Stimulated activated CD8-positive, alpha-beta memory T cell treated with anti-CD3 and anti-CD28 coated beads, Interleukin-15, amount 100 ng/mL, for 4 hours (primary cell): ENCODE data around the gene SLC27A2.

Experiments used
- DNase-seq, 2 donors: peaks; one replicate each; pipeline ENCODE4 v3.0.0-alpha.2; 2020; ENCODE audit warnings: low read depth in 2 of 2

SLC27A2 gene

DNA sequence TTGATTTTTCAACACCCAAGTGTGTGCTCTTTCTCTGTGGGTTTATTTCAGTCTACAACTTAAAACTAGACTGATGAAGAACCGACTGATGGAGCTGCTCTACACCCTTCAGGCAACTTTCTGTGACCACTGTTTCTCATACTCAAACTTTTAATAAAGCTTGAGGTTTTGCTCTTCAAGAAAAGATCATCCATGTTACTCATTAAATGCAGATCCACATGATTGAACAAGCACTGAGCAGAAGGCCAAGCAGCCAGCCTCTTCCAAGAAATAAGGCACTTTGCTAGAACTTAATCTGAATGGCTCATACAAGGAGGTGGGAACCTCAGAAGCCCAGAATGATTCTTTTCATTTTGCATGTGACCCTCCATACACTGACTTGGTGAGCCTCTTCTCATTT lies 8.7 kb downstream of the SLC27A2 start:
- no peak for DNase-seq

DNA sequence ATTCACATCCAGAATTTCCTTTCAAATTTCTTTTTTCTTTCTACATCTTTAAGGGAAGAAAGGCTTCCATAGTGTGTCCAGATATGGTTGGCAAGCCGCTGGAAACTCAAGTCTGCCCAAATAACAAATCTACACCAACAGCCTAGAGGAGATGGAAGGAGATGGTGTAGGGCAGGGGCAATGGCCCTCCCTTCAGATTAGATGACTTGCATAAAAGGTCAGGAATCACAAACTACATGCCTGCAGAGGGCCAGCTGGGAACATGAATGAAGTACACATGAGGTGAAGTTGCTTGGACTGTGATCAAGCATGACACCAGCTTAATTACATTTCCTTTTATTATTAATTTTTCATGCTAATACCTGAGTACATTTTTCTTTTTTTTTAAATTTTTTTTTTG lies 10.2 kb downstream of the SLC27A2 start:
- DNase-seq = no peak

DNA sequence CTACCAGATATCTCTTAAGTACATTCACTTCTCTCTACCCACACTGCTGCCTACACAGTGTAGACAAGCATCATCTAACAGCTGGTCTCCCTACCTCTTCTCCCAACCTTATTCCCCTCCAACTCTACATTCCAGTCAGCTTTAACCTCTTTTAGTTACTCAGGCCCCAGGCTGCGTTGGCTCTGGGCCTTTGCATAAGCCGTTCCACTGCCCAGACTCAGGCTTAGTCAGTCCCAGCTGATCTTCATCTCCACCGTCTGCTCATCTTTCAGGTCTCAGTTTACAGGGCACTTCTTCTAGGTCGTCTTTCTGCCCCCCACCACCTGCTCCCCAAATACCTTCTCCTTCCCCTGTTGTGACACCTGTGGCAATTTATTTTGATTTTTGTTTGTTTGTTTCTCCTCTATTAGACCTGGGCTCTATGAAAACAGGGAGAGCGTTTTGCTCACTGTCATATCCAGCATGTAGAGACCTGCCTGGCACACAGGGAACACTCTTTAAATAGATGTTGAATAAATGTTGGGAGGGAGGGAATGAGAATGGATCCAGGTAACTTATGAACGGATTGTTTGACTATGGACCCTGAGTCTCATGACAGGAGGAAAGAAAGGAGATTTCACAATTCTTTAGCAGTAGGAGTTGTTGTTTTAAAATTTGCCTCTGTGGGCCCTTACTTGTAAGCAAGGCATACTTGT lies 11.1 kb downstream of the SLC27A2 start:
- no peak for DNase-seq

DNA sequence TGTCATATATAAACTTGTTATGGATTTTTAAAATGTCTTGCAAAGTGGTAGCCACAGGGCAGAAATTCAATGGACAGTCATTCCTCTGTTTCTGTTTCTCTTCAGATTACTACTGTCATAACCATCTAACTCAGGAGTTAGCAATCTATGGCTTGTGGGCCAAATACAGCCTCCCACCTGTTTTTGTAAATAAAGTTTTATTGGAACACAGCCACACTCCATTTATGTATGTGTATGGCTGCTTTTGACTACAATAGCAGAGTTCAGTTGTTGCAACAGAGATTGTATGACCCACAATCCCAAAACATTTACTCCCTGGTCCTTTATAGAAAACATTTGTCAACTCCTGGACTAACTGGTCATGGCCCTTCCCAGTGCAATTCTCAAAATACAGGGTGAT lies 20.0 kb downstream of the SLC27A2 start:
- DNase-seq = no peak

DNA sequence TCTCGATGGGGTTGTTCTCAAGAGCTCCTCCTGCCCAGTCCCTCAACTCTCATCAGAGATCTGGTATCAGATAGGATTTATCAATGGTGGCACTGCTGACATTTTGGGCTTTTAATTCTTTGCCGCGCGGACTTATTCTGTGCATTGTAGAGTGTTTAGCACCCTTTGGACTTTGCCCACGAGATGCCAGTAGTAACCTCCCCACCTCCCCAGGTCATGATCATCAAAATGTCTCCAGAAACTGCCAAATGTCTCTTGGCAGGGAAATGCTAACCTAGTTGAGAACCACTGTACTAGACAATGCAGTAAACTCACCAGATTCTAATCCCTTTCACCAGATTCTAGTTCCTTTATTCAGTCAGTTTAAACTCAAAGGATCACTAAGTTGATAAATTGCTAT lies 24.0 kb downstream of the SLC27A2 start:
- DNase-seq = no peak

DNA sequence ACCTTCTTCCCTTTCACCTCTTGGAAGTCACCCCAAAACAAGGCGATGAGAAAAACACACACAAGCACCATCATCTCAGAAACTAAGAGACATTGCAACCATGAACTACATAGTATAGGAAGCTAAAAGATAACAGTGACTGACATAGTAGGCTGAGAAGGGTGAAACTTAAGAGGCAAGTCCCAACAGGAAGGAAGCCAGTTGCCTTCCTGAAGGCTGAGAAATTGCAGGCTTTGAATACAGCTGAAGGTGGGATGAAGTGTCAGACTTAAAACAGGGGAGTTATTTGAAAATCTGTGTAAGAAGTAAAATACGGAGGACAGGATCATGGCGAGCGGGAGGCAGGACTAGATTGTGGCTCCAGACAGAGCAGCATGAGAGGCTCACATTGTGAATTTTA lies 27.8 kb downstream of the SLC27A2 start:
- DNase-seq = no peak

DNA sequence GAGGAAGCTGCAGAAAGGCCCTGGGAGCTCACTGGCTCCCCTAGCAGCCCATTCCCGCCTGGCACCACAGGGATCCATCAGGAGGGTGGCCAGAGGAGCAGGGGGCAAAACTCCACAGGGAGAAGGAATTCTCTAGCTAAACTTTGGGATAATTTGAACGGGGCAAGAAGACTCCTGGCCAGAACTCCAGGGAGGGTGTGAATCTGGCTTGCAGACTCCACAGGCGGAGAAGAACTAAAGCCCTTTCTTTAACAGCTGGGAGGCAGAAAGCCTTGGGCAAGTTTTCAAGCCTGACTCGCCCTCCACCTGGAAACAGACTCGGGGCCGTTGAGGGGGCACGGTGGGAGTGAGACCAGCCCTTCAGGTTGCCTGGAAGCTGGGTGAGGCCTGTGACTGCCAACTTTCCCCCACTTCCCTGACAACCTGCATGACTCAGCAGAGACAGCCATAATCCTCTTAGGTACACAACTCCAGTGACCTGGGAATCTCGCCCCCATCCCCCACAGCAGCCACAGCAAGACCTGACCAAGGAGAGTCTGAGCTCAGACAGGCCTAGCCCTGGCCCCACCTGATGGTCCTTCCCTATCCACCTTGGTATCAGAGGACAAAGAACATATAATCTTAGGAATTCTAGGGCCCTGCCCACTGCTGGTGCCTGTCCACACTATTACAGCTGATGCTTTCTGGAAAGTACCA lies 28.6 kb downstream of the SLC27A2 start:
- DNase-seq = no peak

DNA sequence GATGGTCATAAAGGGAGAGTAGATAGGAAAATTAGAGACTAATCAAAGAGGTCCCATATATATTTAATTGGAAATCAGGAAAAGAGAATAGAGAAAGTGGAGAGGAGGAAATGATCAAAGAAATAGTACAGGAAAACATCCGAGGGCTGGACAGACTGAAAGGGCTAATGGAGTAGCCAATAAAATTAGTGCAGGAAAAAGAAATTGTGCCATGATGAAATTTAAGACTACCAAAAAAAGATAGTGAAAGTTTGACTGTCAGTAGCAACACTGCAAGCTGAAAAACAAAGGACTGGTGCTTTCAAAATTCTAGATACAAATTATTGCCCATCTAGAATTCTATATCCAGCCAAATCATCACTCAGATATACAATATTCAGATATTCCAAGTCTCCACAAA lies 36.3 kb downstream of the SLC27A2 start:
- no peak for DNase-seq

DNA sequence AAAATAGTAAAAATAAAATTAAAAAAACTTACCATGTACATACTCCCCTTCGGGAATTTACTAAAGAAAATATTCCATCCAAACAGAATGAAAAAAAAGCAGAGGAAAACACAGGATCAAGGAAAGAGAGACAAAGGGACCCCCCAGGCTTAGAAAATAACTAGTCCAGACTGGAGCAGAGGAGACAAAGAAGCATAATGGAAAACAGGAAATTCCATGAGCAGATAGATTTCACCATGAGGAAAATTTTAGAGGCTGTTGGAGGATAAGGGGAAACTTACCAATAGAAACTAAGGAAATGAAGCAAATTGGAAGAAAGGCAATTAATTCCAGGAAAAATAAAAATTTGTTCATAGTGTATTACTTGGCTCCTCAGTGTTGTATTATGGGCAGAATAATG lies 36.7 kb downstream of the SLC27A2 start:
- no peak for DNase-seq

DNA sequence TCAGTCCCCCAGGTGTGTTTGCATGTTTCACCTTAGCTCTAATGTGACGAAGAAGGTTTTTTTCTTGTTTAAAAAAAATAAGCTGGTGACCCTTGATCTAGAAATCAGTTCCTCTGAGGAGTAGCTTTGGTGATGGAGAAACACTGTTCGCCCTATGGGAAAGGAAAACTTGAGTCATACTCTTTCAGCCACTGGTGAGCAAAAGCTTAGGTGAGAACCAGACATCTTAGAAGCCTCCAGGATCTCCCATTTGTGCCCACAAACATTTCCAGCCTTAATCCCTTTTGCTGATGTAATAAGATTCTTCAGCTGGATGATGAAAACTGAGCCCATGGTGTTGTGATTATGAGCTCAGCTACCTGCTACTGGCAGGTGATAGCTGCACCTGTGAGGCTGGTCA lies 37.8 kb downstream of the SLC27A2 start:
- no peak for DNase-seq

DNA sequence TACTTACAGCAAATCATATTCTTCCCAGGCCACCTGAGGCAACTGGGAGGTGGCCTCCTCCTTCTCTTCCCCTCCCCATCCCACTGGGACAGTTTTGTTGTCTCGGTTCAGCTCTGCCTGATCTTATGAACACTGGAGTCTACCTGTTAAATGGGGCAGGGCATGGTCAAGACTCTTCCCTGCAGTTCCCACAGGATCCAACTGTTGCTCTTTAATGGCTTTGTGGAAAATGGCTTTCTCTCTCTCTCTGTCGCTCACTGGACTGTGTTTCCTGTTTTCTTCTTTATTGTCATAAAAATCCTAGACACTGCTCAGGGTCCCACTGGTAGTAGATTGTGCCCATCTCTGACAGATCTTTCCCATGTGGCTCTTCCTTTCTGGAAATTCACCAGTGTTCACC lies 40.2 kb downstream of the SLC27A2 start:
- no peak for DNase-seq

DNA sequence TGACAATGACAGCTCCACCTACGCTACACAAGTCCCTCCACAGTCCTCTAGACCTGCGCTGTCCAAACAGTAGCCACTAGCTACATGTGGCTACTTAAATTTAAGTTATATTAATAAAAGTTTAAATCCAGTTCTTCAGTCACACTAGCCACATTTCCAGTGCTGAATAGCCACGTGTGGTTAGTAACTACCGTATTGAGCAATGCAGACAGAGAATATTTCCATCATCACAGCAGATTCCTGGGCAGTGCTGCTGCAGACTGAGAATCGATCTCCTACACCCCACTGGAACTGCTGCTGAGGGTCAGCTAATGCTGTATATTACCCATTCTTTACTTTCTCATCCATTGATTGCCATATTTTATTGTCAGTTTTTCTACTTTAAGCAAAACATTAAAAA lies 42.6 kb downstream of the SLC27A2 start:
- no peak for DNase-seq

DNA sequence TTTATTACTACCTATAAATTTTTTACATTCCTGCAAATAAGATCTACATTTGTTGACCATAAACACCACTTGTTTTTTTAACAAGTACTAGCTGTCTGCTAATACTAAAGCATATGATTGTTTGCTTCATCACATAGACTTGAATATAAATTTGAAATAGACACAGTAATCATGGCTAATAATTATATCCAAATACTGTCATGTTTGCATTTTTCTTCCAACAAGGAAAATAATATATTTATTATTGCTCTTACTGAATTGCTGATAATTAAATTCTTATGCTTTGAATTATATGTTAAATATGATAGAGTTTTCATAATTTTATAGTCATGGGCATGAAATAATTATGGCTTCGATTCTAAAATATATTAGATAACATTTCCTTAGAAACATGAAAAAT lies 43.1 kb downstream of the SLC27A2 start:
- no peak for DNase-seq

DNA sequence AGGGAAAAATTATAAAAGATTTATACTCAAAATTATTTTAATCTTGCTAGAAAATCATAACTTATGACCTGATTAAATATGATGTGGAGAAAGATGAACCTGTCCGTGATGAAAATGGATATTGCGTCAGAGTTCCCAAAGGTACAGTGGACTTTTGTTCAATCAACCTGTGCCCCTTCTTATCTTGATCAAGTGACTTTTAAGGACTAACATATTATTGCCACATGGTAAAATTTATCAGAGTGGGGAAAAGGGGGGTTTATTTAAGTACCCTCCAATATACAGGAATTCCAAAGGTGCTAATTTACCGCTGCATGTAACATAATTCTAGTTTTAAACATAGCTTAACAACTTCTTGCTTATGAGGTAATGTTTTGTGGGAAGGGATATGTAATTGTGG lies 43.9 kb downstream of the SLC27A2 start:
- no peak for DNase-seq

DNA sequence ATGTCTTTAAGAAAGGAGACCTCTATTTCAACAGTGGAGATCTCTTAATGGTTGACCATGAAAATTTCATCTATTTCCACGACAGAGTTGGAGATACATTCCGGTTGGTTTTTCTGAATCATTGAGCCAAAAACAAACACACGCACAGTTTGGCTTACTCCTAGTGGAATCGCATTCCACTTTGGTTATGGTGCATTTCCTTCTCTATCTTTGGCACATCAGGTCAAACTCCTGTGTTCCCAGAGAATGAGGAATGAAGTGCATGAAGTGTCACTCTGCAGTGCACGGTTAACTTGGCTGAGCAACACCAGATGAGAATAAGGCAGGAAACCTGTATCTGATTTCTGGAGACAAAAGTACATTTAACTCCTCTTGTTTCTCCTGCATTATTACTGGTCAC lies 45.1 kb downstream of the SLC27A2 start:
- DNase-seq = no peak

DNA sequence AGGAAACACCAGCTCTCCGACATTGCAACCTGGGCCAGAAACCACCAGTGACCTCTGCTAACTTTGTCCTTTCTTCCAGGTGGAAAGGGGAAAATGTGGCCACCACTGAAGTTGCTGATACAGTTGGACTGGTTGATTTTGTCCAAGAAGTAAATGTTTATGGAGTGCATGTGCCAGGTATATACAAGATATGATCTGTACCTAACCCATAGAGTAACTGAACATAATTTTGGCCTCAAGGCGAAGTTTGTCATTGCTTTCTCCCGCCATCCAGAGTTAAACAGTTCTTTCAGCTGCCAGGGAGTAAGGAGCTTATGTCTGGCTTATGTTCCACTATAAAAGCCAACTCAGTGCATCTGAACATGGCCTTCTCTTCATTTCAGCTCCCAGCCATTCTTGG lies 46.9 kb downstream of the SLC27A2 start:
- no peak for DNase-seq

DNA sequence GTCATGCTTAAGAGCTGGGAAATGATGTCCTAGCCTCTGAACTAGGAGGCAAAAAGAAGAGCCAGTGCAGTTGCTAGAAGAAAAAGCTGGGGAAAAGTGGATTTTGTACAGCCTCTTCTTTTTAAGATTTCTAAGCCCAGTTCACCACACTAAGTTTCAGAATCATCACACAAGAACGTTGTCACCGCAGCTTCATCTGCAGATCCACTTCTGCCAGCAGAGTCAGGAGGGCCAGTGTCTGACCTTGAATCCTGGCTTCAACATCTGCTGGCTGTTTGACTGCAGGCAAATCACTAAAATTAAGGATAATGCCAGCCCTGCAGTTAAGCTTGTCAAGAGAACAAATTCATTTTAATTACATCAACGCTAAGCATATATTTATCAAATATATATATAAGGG lies 47.3 kb downstream of the SLC27A2 start:
- no peak for DNase-seq

DNA sequence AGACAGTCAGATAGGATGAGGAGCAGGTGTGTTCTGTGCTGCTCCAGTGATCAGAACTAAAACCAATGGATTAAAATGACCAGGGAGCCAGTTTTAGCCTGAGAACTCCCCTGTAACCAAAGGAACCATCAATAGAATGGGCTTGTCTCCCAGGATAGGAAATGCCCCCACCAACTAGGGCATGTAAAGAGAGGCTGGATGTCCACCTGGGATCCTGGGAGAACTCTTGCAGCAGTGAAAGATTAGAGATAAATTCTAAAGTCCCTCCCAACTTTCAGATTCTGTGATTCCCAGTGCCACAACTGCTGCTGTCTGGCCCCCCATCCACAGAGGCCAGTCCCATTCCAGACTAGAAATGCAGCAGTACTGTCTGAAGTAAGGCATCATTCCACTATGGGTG lies 49.8 kb downstream of the SLC27A2 start:
- DNase-seq = no peak

DNA sequence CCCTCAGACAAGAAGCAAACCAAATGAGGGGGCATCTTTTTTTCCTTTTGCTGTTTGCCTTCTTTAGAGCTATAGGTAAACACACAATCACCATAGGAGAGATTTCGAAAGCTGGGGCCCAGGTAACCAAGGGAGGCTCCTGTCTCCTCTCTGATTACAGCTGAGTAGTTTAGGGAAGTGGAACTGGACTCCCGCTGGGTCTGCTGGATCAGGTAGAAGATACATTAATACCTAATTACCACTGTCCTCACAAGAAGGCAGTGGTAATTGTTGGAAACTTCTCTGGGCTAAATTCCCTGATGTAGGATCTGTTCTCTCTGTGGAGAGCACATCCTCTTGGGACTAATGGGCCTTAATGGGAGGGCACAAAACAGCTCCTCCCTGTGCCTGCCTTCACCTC lies 50.8 kb downstream of the SLC27A2 start:
- no peak for DNase-seq

DNA sequence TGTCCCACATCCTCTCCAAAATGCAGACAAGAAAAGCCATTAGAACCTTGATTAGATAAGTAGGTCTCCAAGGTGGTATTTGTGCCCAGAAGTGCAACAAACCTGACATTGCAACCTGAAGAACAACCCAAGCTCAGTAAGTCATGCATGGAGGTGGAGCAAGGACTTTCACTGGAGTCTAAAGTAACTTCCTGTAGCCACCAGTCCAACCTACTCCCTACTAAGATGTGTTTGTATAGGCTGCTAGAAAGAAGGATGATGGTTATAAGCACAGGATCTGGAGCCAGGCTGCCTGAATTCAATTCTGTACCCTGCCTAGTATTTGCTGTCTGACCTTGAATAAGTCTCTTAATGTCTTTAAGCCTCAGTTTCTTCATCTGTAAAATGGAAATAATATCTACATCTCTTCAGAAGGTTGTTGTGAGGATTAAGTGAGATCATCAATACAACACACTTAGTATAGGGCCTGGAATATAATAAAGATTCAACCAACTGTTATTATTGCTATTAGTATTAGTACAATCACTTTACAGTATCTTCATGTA lies 51.3 kb downstream of the SLC27A2 start:
- DNase-seq = no peak

DNA sequence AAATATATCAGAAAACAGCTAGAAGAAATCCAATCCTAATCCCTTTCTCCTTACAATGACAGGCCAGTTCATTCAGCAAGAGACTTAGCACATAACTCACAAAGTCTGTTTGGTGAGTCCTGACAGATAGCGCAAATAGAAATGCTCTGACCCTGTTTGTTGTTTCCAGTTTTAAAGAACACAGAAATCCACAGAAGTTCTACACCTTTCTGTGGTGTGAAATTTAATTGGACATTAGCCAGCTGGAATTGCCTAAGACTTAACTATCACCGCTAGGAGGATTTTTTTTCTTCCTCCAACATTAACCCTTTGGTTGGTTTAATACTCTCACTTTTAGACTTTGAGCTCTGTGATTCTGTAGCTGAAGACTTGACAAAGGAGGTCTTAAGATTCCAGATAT lies 52.8 kb downstream of the SLC27A2 start:
- no peak for DNase-seq

DNA sequence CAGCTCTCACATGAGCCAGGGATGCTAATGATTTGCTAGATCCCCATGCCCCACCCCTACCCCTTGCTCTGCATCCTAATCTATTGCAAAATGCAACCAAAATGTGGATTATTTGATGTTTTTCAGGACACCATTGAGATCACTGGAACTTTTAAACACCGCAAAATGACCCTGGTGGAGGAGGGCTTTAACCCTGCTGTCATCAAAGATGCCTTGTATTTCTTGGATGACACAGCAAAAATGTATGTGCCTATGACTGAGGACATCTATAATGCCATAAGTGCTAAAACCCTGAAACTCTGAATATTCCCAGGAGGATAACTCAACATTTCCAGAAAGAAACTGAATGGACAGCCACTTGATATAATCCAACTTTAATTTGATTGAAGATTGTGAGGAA lies 53.8 kb downstream of the SLC27A2 start:
- DNase-seq = no peak

DNA sequence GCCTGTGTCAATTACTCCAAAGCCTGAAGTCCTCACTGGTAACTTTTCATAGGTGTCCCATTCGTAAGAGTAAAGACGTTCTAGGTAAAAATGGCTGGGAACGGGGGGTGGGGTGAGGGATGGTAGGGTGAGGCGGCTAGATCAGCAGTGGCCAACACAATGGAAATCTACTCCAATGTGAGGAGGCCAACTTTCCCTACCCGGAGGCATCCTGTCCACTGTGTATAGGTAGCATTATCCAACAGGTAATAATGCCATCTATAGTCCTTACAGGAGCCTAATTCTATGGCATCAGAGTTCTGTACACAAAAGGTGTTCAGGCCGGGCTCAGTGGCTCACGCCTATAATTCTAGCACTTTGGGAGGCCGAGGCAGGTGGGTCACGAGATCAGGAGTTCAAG lies 54.4 kb downstream of the SLC27A2 start:
- DNase-seq = no peak

DNA sequence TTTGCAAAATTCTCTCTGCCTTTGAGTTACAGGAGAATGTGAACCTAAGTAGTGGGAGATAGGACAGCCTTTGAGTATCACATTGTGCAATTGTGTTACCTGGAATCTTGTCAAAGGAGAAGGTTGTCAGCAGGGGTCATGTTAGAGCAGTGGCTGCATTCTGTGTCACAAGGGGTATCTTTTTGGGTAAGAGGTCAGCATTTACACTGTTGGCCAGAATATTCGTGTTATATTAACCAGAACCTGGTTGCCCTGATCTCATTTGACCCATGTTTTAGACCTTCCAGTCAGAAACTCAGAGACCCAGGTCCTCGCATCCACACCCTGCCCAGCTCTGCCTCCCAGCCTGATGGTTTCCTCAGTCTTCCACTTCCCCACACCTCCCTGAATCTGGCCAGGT lies 56.3 kb downstream of the SLC27A2 start:
- DNase-seq = no peak
